ENCODE data around the gene JSRP1. TPM values are rescaled to one million over a fixed set of nuclear protein-coding genes. Genes with fewer than 3 reads are reported as not detected.

Gene JSRP1
- total and polyA plus RNA-seq, 7 donors, result 107 to 271 (median 137) TPM

DNA sequence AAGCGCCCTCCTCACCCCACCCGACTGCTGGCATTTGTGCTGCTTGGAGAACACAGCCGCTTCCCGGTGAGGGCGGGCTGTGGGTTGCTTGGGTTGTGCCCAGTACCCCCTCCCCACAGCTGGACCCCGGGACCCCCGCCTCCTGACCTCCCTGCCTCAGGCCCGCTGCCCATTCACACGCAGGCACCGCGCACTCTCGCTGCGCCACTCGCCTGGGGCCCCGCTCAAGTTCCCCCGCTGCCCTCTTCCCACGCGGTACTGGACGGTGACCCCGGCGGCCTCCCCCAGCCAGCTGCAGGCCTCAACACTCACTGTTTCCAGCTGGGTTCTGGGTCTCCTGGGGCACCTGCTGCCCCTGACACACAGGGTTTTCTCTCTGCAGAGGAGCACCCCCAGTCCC is 36.5 kb downstream of the JSRP1 start:
- no peak for DNase-seq
- peaks cover 0 to 92% of the 10 kb centered on the region in 2 donors for H3K36me3 ChIP-seq (ENCODE audit: insufficient read depth in 1 of 2, low read depth in 1 of 2)
- intact Hi-C loops (cut with DNase I), result no loop called here

DNA sequence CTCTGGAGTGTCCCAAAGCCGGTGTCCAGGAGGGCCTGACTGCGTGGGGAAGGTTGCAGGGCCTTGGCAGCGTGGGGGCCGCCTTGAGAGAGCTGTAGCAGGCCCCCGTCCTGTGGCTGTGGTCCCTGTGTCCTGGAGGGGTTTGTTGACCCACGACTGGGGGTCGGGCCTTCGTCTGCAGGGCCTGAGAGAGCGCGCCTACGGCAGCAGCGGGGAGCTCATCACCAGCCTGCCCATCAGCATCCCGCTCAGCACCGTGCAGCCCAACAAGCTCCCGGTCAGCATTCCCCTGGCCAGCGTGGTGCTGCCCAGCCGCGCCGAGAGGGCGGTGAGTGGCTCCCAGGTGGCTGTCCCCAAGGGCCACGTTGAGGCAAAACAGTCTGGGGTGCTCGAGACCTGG is 38.6 kb downstream of the JSRP1 start:
- TF ChIP-seq, protein P1, sequence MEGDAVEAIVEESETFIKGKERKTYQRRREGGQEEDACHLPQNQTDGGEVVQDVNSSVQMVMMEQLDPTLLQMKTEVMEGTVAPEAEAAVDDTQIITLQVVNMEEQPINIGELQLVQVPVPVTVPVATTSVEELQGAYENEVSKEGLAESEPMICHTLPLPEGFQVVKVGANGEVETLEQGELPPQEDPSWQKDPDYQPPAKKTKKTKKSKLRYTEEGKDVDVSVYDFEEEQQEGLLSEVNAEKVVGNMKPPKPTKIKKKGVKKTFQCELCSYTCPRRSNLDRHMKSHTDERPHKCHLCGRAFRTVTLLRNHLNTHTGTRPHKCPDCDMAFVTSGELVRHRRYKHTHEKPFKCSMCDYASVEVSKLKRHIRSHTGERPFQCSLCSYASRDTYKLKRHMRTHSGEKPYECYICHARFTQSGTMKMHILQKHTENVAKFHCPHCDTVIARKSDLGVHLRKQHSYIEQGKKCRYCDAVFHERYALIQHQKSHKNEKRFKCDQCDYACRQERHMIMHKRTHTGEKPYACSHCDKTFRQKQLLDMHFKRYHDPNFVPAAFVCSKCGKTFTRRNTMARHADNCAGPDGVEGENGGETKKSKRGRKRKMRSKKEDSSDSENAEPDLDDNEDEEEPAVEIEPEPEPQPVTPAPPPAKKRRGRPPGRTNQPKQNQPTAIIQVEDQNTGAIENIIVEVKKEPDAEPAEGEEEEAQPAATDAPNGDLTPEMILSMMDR (IDR thresholded peaks at IDR 0.05), result no peak
- H3K9me3 ChIP-seq, result no peaks in the 10 kb centered on the region
- no peak for ATAC-seq
- H3K4me1 ChIP-seq, result no peaks in the 10 kb centered on the region
- H3K36me3 ChIP-seq (ENCODE audit: insufficient read depth in 1 of 2, low read depth in 1 of 2), result peaks cover 0 to 96% of the 10 kb centered on the region in 2 donors
- intact Hi-C loops (cut with DNase I), result no loop called here
- WGBS, 3 donors, result 95 to 97% (median 96%) methylated on average over 21 to 22 of the region's 22 CpGs
- no peak overlapping the region for H3K4me3 ChIP-seq
- H3K27ac ChIP-seq, result no peak overlapping the region
- no peak for DNase-seq
- H3K27me3 ChIP-seq (ENCODE audit: insufficient read depth in 3 of 3, low read length in 2 of 3), result no peaks in the 10 kb centered on the region

More for the DNA sequence above, 36.5 kb downstream of the JSRP1 start:
- no peak for ATAC-seq
- no peaks in the 10 kb centered on the region for H3K9me3 ChIP-seq
- no peaks in the 10 kb centered on the region for H3K4me1 ChIP-seq
- no peak overlapping the region for H3K27ac ChIP-seq
- TF ChIP-seq, protein P1 (IDR thresholded peaks at IDR 0.05), result no peak
- H3K27me3 ChIP-seq (ENCODE audit: insufficient read depth in 3 of 3, low read length in 2 of 3), result no peaks in the 10 kb centered on the region
- no peak overlapping the region for H3K4me3 ChIP-seq
- 91 to 96% (median 93%) methylated on average over 19 to 21 of the region's 21 CpGs for WGBS, 3 donors

DNA sequence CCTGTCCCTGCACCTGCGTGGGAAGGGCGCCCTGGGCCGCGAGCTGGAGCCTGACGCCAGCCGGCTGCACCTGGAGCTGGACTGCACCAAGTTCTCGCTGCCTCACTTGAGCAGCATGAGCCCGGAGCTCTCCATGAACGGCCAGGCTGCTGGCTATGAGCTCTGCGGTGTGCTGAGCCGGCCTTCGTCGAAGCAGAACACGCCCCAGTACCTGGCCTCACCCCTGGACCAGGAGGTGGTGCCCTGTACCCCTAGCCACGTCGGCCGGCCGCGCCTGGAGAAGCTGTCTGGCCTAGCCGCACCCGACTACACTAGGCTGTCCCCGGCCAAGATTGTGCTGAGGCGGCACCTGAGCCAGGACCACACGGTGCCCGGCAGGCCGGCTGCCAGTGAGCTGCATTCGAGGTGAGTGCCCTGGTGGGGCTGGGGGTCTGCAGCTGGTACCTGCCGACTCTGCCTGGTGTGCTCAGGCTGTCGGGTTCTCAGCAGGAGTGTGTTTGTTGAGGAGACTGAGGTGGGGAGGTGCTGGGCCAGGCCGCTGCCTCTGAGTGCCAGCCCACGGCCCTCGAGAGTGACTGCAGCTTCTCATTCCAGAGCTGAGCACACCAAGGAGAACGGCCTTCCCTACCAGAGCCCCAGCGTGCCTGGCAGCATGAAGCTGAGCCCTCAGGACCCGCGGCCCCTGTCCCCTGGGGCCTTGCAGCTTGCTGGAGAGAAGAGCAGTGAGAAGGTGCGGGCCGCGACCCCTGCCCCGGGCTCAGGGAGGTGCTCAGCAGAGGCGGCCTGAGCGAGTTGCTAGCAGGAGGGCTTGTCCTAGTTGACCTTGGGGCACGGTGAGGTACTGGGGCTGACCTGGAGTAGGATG is 39.6 kb downstream of the JSRP1 start:
- ATAC-seq (no peak), DNase-seq (no peak)
- no peak overlapping the region for H3K4me3 ChIP-seq
- H3K9me3 ChIP-seq, result no peaks in the 10 kb centered on the region
- no peaks in the 10 kb centered on the region for H3K4me1 ChIP-seq
- peaks cover 0 to 98% of the 10 kb centered on the region in 2 donors for H3K36me3 ChIP-seq (ENCODE audit: insufficient read depth in 1 of 2, low read depth in 1 of 2)
- intact Hi-C loops (cut with DNase I), result no loop called here
- no peaks in the 10 kb centered on the region for H3K27me3 ChIP-seq (ENCODE audit: insufficient read depth in 3 of 3, low read length in 2 of 3)
- 95% methylated on average over 42 to 43 of the region's 43 CpGs for WGBS, 3 donors
- no peak overlapping the region for H3K27ac ChIP-seq
- TF ChIP-seq, protein P1 (IDR thresholded peaks at IDR 0.05), result no peak

DNA sequence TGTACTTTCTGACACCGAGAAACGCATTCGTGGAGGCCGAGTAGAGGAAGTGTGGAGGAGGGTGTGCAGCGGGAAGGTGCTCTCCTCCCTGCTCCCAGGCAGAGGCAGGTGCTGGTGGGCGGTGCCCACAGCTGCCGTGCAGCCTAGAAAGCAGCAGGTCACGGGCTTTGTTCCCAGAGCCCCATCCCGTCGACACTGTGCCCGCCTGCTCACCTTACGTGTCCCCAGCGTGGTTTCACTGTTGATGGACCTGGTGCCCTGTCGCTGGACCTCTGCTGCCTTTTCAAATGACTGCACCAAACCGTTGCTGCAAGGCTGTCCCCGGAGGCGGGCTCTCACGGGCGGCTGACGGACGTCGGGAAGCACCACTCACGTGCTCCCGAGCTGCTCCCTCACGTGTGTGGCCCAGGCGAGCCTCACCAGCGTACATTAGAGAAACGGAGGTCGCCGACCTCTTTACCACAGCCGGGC is 40.9 kb downstream of the JSRP1 start:
- DNase-seq (no peak), ATAC-seq (no peak)
- no peak overlapping the region for H3K27ac ChIP-seq
- no peaks in the 10 kb centered on the region for H3K4me1 ChIP-seq
- intact Hi-C loops (cut with DNase I), result no loop called here
- no peaks in the 10 kb centered on the region for H3K9me3 ChIP-seq
- peaks cover 0 to 98% of the 10 kb centered on the region in 2 donors for H3K36me3 ChIP-seq (ENCODE audit: insufficient read depth in 1 of 2, low read depth in 1 of 2)
- no peak overlapping the region for H3K4me3 ChIP-seq
- H3K27me3 ChIP-seq (ENCODE audit: insufficient read depth in 3 of 3, low read length in 2 of 3), result no peaks in the 10 kb centered on the region
- WGBS, 3 donors, result 83 to 85% (median 84%) methylated on average over 31 of the region's 31 CpGs
- TF ChIP-seq, protein P1 (IDR thresholded peaks at IDR 0.05), result no peak
